Rectal smooth muscle tissue (tissue), 1 donor: ENCODE measurements around the gene CNN1.
A peak's percentile ranks its signal among the peaks of the same experiment; 100 is the strongest.

Experiments used
- H3K27ac ChIP-seq: one replicate; pipeline ENCODE4 v1.7.0; 2013; ENCODE audit warnings: low read depth, low read length, inconsistent platforms
- H3K27me3 ChIP-seq: one replicate; pipeline ENCODE4 v1.7.0; 2013; ENCODE audit warnings: low read length; ENCODE audit not compliant: control insufficient read depth, insufficient read depth
- H3K36me3 ChIP-seq: one replicate; pipeline ENCODE4 v1.7.0; 2013; ENCODE audit warnings: low read length; ENCODE audit not compliant: control insufficient read depth, insufficient read depth
- H3K4me1 ChIP-seq: one replicate; pipeline ENCODE4 v1.7.0; 2013; ENCODE audit warnings: low read length; ENCODE audit not compliant: control insufficient read depth, insufficient read depth
- H3K4me3 ChIP-seq: one replicate; pipeline ENCODE4 v1.7.0; 2013; ENCODE audit warnings: low read length
- H3K9ac ChIP-seq: one replicate; pipeline ENCODE4 v1.7.0; 2013; ENCODE audit warnings: low read length

CNN1 gene

GRCh38 chr19:11539495-11540365, 1.1 kb downstream of the CNN1 start:
- H3K27ac ChIP-seq: peak overlapping the region; percentile 100

DNA sequence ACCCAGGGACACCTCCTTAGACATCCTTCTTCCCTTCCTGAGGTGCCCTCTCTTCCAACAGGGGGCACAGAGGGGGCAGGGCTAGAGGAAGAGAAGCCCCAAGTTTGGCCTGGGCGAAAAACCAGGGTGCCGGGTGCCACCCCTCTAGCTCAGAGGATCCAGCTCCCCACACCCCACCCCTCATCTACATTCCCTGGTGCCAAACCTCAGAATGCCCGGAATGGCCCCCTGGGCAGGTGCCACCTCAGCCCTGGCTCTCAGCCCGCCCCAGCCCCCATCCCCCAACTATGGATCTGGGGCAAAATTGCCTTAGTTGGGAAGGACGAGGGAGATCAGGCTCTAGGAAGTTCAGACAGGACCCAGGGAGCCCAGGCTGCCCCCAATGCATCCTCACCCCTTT, 2.0 kb downstream of the CNN1 start:
- peaks cover 5% of the 10 kb centered on the region for H3K27me3 ChIP-seq
- H3K27ac ChIP-seq: peak overlapping the region; percentile 100
- H3K36me3 ChIP-seq: no peaks in the 10 kb centered on the region
- peak overlapping the region; percentile 45 for H3K9ac ChIP-seq
- peak overlapping the region; percentile 68 for H3K4me3 ChIP-seq
- H3K4me1 ChIP-seq: peaks cover 12% of the 10 kb centered on the region

More at GRCh38 chr19:11539495-11540365, 1.1 kb downstream of the CNN1 start:
- H3K27me3 ChIP-seq: peaks cover 5% of the 10 kb centered on the region
- no peaks in the 10 kb centered on the region for H3K36me3 ChIP-seq
- peaks cover 21% of the 10 kb centered on the region for H3K4me1 ChIP-seq
- peak overlapping the region; percentile 96 for H3K9ac ChIP-seq
- peak overlapping the region; percentile 83 for H3K4me3 ChIP-seq

DNA sequence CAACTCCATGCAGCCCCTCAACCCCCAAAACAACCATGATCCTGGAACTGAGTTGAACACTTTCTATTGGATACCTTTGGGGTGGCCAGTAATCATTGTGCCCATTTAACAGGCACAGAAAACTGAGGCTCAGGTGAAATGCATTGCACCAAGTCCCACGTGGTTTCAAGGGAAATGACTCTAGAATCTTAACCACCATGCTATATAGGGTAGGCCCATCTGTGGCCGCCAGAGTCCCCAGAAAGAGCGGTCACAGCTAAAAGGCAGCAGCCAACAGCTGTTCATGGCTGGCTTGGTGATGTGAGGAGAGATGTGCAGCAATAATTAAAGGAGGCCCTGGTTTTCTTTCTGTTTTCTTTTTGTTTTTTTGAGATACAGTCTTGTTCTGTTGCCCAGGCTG, 2.6 kb downstream of the CNN1 start:
- Histone ChIP-seq H3K4me1 (peaks cover 11% of the 10 kb centered on the region), H3K27ac (peak overlapping the region; percentile 100)

GRCh38 chr19:11547929-11548700, 9.5 kb downstream of the CNN1 start:
- Histone ChIP-seq H3K9ac (no peak overlapping the region), H3K36me3 (peaks cover 9% of the 10 kb centered on the region), H3K4me1 (peaks cover 20% of the 10 kb centered on the region), H3K27me3 (no peaks in the 10 kb centered on the region), H3K4me3 (no peak overlapping the region), H3K27ac (peak overlapping the region; percentile 7)

More for the DNA sequence above, 2.6 kb downstream of the CNN1 start:
- Histone ChIP-seq H3K9ac (no peak overlapping the region), H3K4me3 (peak overlapping the region; percentile 68), H3K27me3 (peaks cover 5% of the 10 kb centered on the region), H3K36me3 (no peaks in the 10 kb centered on the region)

GRCh38 chr19:11549386-11549953, 10.8 kb downstream of the CNN1 start:
- Histone ChIP-seq H3K4me1 (peaks cover 16% of the 10 kb centered on the region), H3K36me3 (peaks cover 18% of the 10 kb centered on the region), H3K27ac (peak overlapping the region; percentile 40), H3K27me3 (no peaks in the 10 kb centered on the region), H3K9ac (no peak overlapping the region), H3K4me3 (no peak overlapping the region)

DNA sequence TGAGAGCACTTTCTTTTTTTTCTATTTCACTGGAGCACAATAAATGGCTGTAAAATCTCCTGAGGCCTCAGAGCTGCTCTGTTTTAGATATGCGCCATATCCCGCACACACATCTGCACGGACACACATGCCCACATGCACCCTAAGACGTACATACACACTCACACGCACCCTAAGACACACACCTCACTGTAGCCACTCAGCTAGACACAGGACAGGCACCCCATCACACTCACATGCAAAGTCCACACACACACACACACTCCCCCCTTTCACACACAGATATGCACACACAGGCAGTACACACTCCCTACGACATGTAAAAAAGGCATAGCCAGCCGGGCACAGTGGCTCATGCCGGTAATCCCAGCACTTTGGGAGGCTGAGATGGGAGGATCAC, 11.6 kb downstream of the CNN1 start:
- H3K27ac ChIP-seq: peak overlapping the region; percentile 42
- peaks cover 18% of the 10 kb centered on the region for H3K36me3 ChIP-seq
- H3K4me1 ChIP-seq: peaks cover 16% of the 10 kb centered on the region
- no peak overlapping the region for H3K9ac ChIP-seq
- no peaks in the 10 kb centered on the region for H3K27me3 ChIP-seq
- H3K4me3 ChIP-seq: no peak overlapping the region

GRCh38 chr19:11551603-11552235, 13.1 kb downstream of the CNN1 start:
- peaks cover 16% of the 10 kb centered on the region for H3K4me1 ChIP-seq
- H3K27ac ChIP-seq: peak overlapping the region; percentile 98
- peak overlapping the region; percentile 39 for H3K4me3 ChIP-seq
- peaks cover 23% of the 10 kb centered on the region for H3K36me3 ChIP-seq
- H3K27me3 ChIP-seq: no peaks in the 10 kb centered on the region
- peak overlapping the region; percentile 47 for H3K9ac ChIP-seq

DNA sequence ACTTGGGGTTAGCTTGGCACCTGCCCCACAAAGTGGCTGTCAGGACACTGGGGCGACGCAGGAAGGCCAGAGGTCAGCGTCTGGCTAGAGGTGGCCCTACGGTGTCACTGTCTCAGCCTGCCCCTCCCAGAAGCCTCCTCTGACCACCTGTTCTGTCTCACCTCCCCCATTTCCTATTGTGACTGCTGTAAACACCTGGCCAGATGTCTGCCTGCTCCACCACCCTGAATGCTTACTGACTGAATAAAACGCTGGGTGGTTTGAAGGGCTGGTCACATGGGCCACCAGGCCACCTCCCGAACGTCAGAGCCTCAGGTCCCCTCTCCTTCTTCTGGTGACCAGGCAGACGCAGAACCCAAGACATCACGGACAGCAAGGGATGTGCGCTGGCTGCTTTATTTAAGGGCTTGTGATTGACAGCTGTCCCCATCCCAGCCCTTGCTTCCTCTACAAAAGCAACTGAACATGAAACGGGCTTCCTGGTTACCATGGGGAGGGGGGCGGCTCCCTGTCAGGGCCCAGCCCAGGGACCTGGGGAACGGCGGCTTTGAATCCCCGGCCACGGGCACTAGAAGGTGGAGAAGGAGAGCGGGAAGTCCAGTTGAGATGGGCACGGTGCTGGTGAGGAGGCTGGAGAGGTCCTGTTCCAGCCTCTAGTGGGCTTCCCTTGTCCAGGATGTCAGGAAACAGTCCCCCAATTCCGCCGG, 14.2 kb downstream of the CNN1 start:
- Histone ChIP-seq H3K27me3 (no peaks in the 10 kb centered on the region), H3K9ac (no peak overlapping the region), H3K27ac (peak overlapping the region; percentile 98), H3K4me1 (peaks cover 18% of the 10 kb centered on the region), H3K4me3 (no peak overlapping the region), H3K36me3 (peaks cover 21% of the 10 kb centered on the region)

GRCh38 chr19:11554160-11554559, 15.5 kb downstream of the CNN1 start:
- H3K4me3 ChIP-seq: no peak overlapping the region
- H3K27ac ChIP-seq: no peak overlapping the region
- H3K9ac ChIP-seq: no peak overlapping the region
- peaks cover 21% of the 10 kb centered on the region for H3K4me1 ChIP-seq
- peaks cover 20% of the 10 kb centered on the region for H3K36me3 ChIP-seq
- H3K27me3 ChIP-seq: no peaks in the 10 kb centered on the region

DNA sequence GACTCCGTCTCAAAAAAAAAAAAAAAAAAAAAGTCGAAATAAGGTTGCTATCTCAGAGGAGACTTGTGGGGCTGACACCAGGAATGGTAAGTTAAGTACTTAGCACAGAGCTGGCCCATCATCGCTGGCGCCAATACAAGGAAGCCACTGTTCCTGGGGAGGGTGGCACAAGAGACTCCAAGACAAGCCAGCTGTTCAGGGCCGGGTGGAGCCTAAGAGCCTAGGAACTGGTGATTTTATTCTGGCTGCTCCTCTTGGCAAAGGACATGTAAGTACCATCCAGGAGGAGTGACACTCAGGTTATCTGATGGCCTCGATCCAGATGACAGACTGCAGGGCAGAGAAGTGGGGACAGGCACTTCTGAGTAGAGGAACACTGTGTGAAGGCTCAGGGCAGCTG, 16.6 kb downstream of the CNN1 start:
- Histone ChIP-seq H3K4me3 (no peak overlapping the region), H3K27ac (no peak overlapping the region), H3K36me3 (peaks cover 16% of the 10 kb centered on the region), H3K27me3 (no peaks in the 10 kb centered on the region), H3K4me1 (peaks cover 20% of the 10 kb centered on the region), H3K9ac (no peak overlapping the region)

GRCh38 chr19:11556634-11557420, 18.2 kb downstream of the CNN1 start:
- Histone ChIP-seq H3K4me1 (peaks cover 10% of the 10 kb centered on the region), H3K9ac (no peak overlapping the region), H3K27me3 (no peaks in the 10 kb centered on the region), H3K27ac (no peak overlapping the region), H3K36me3 (peaks cover 14% of the 10 kb centered on the region), H3K4me3 (no peak overlapping the region)
